Chondrocyte (in vitro differentiated cells): Measurements from ENCODE around the gene ADI1. TPM values are rescaled to one million over a fixed set of nuclear protein-coding genes. Genes with fewer than 3 reads are reported as not detected.

ENCODE experiments used
- DNase-seq: peaks from one replicate; pipeline ENCODE4 v3.0.0; 2021; ENCODE audit warnings: mixed read lengths, low spot score
- H3K27ac Mint-ChIP-seq: one replicate; pipeline ENCODE4 v1.8.0; 2021; ENCODE audit warnings: mild to moderate bottlenecking, moderate library complexity, mixed read lengths; ENCODE audit not compliant: unreplicated experiment
- H3K27me3 Mint-ChIP-seq: 2 replicates; pipeline ENCODE4 v1.8.0; 2021; ENCODE audit warnings: low read depth, mixed read lengths
- H3K36me3 Mint-ChIP-seq: 2 replicates; pipeline ENCODE4 v1.8.0; 2021; ENCODE audit warnings: low read depth, mixed read lengths
- H3K4me1 Mint-ChIP-seq: 2 replicates; pipeline ENCODE4 v1.8.0; 2021; ENCODE audit warnings: low read depth, mild to moderate bottlenecking, mixed read lengths
- H3K4me3 Mint-ChIP-seq: one replicate; pipeline ENCODE4 v1.8.0; 2021; ENCODE audit warnings: mild to moderate bottlenecking, moderate library complexity, mixed read lengths; ENCODE audit not compliant: unreplicated experiment
- H3K9me3 Mint-ChIP-seq: 2 replicates; pipeline ENCODE4 v1.8.0; 2021; ENCODE audit warnings: low read depth, mixed read lengths
- CTCF ChIP-seq: fragments of 200-600 bp; sonication (generic); IDR thresholded peaks from 2 replicates; pipeline ENCODE4 v1.5.0; 2021; ENCODE audit warnings: antibody characterized with exemption, mild to moderate bottlenecking, moderate library complexity
- total RNA-seq: library from RNA; stranded (reverse); gene quantifications from 3 replicates; pipeline ENCODE4 v1.2.1, GENCODE V29; 2021

Gene ADI1
- total RNA-seq, 1 donor from 2014 or later, result 41.8 TPM

DNA sequence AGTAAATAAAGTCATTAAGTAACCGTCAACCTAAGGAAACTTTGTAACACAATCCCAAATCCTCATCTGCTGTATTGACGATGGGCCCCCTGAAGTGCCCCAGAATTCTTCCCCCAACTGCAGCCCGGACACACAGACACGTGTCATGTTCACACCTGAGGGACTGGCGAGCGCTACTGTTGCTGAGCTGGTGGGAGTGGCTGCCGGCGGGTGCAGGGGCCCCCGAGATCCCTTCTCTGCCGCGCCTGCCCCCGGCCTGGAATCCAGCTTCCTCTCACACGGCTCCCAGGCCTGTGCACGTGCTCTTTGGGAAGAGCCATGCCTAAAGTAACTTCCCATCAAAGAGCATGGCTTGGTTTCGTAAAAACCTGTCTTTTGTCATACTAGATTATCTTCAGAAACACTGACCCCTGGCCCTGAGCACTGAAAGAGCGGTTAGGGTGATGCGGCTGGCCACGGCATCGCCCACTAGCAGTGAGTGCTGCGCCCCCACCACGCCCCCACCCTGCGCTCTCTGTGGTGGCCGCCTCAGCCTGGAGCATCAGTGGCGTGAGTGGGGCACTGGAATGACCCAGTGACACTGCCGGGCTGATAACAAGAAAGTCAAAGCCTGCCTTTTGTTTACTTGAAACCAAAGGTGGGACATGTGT, 56.0 kb downstream of the ADI1 start:
- peak; percentile 71 for DNase-seq

GRCh38 chr2:3462493-3463104, 56.7 kb downstream of the ADI1 start:
- H3K27me3 Mint-ChIP-seq, result no peaks in the 10 kb centered on the region
- TF ChIP-seq CTCF, result peak; percentile 73
- no peak overlapping the region for H3K27ac Mint-ChIP-seq
- peaks cover 5% of the 10 kb centered on the region for H3K36me3 Mint-ChIP-seq
- no peak overlapping the region for H3K4me3 Mint-ChIP-seq
- DNase-seq, result peak; percentile 75
- peaks cover 24% of the 10 kb centered on the region for H3K4me1 Mint-ChIP-seq
- H3K9me3 Mint-ChIP-seq, result no peaks in the 10 kb centered on the region

More for the DNA sequence above, 56.0 kb downstream of the ADI1 start:
- Mint-ChIP-seq H3K9me3 (no peaks in the 10 kb centered on the region), H3K36me3 (peaks cover 10% of the 10 kb centered on the region), H3K4me1 (peaks cover 24% of the 10 kb centered on the region), H3K27me3 (no peaks in the 10 kb centered on the region), H3K27ac (no peak overlapping the region), H3K4me3 (no peak overlapping the region)
- no peak for TF ChIP-seq CTCF

DNA sequence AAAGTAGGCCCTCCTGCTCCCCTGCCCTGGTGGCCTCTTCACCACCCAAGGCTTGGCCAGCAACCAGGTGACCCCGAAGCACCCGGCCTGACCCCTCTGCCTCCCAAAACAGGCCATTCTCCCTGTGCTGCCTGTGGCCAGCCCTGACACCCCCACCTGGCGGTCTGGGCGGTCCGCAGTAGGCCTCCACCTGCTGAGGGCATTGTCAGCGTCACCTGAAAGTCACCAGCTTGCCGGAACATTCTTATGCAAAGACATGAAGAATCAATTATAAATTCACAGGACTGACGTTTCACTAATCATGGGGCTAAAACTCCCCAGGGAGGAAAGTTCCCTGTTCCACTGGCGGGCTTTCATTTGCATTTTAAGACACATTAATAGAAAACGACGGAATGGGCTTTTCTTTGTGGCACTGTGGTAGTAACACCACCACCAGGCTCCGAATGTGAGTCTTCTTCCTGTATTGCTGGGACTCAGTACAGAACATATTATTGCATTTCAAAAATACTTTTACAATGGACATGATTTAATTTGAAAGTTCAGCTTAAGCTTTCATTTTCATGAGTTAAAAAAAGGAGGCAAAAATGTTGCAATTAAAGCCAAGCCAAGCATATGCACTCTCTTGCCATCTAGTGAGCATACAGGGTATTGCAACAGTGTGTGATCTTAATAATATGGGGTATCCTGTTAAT, 57.4 kb downstream of the ADI1 start:
- peak; percentile 91 for TF ChIP-seq CTCF
- Mint-ChIP-seq H3K4me1 (peaks cover 24% of the 10 kb centered on the region), H3K27me3 (no peaks in the 10 kb centered on the region), H3K9me3 (no peaks in the 10 kb centered on the region), H3K36me3 (peaks cover 5% of the 10 kb centered on the region), H3K27ac (peak overlapping the region; percentile 59), H3K4me3 (no peak overlapping the region)
- DNase-seq, result peak; percentile 79

- TF ChIP-seq CTCF, result no peak
- H3K27ac Mint-ChIP-seq, result no peak overlapping the region
- H3K9me3 Mint-ChIP-seq, result no peaks in the 10 kb centered on the region
- peaks cover 9% of the 10 kb centered on the region for H3K36me3 Mint-ChIP-seq
- H3K27me3 Mint-ChIP-seq, result no peaks in the 10 kb centered on the region
- H3K4me1 Mint-ChIP-seq, result peaks cover 19% of the 10 kb centered on the region
- DNase-seq, result peak; percentile 86
- H3K4me3 Mint-ChIP-seq, result no peak overlapping the region
Observed at GRCh38 chr2:3460831-3461800, 58.2 kb downstream of the ADI1 start.
